Naive B cell (primary cell): ENCODE data around the gene BLOC1S1. TPM values are rescaled to one million over a fixed set of nuclear protein-coding genes. Genes with fewer than 3 reads are reported as not detected.
"Not testable (repeated sequence)": the region's sequence is repeated elsewhere in the genome, so short reads cannot be mapped to it uniquely, and the experiment has no call there.

Experiments used
- ATAC-seq, 2 donors: fragments of 150-1000 bp; cut with Tn5 transposase; 2 replicates each; pipeline ENCODE4 v1.10.0; 2021; ENCODE audit warnings: low read depth in 2 of 2, mild to moderate bottlenecking in 2 of 2, moderate library complexity in 2 of 2
- DNase-seq: peaks from one replicate; pipeline ENCODE4 v3.0.0; 2022
- H3K27ac Mint-ChIP-seq, 6 donors: one replicate each; pipeline ENCODE4 v1.8.0; 2020 to 2022; ENCODE audit warnings: mild to moderate bottlenecking in 6 of 6, mixed read lengths in 6 of 6, moderate library complexity in 5 of 6, inconsistent platforms in 2 of 6
- H3K27me3 Mint-ChIP-seq, 3 donors: one replicate each; pipeline ENCODE4 v1.8.0; 2021 to 2022; ENCODE audit warnings: mixed read lengths in 3 of 3, mild to moderate bottlenecking in 1 of 3
- H3K36me3 Mint-ChIP-seq, 2 donors: one replicate each; pipeline ENCODE4 v1.8.0; 2020 to 2022; ENCODE audit warnings: mixed read lengths in 2 of 2, inconsistent platforms in 1 of 2, mild to moderate bottlenecking in 1 of 2
- H3K4me1 Mint-ChIP-seq, 3 donors: one replicate each; pipeline ENCODE4 v1.8.0; 2020 to 2022; ENCODE audit warnings: mixed read lengths in 3 of 3, inconsistent platforms in 1 of 3, mild to moderate bottlenecking in 1 of 3, moderate library complexity in 1 of 3
- H3K4me3 Mint-ChIP-seq, 8 donors: one replicate each; pipeline ENCODE4 v1.8.0; 2020 to 2022; ENCODE audit warnings: mild to moderate bottlenecking in 8 of 8, mixed read lengths in 8 of 8, moderate library complexity in 8 of 8, inconsistent platforms in 2 of 8
- H3K9me3 Mint-ChIP-seq, 7 donors: one replicate each; pipeline ENCODE4 v1.8.0; 2020 to 2022; ENCODE audit warnings: mixed read lengths in 7 of 7, mild to moderate bottlenecking in 5 of 7, inconsistent platforms in 2 of 7, moderate library complexity in 1 of 7
- polyA plus RNA-seq, 6 donors: library from polyadenylated mRNA; unstranded; fragments of 300-500 nt; fragmentation: Illumina TruSeq; gene quantifications; one replicate each; pipeline ENCODE4 v1.2.3, GENCODE V29; 2021; ENCODE audit warnings: low read depth in 6 of 6

Gene BLOC1S1
- polyA plus RNA-seq, 6 donors from 2014 or later = 152 to 259 (median 180) TPM

- no peaks in the 10 kb centered on the region for H3K9me3 Mint-ChIP-seq
- no peaks in the 10 kb centered on the region for H3K36me3 Mint-ChIP-seq
- peaks cover 40 to 65% (median 47%) of the 10 kb centered on the region in 3 donors for H3K4me1 Mint-ChIP-seq
- peak overlapping the region in 5 of 6 donors; percentile 17 to 86 (median 50) for H3K27ac Mint-ChIP-seq
- peak overlapping the region; percentile 64 to 92 (median 82) for H3K4me3 Mint-ChIP-seq
- DNase-seq (no peak), ATAC-seq (no peak)
- no peaks in the 10 kb centered on the region for H3K27me3 Mint-ChIP-seq
These were observed 26.3 kb downstream of the BLOC1S1 start for GRCh38 chr12:55741931-55742680.

GRCh38 chr12:55742719-55743405, 27.0 kb downstream of the BLOC1S1 start, which contains the start of gene GDF11:
TSS of gene GDF11 (plus strand) at chr12:55743122. CDS start at chr12:55743317, 195 bp downstream.
- no peaks in the 10 kb centered on the region for H3K36me3 Mint-ChIP-seq
- H3K9me3 Mint-ChIP-seq = no peaks in the 10 kb centered on the region
- peak; percentile 41 to 44 for ATAC-seq
- peak within 1 kb of the TSS; percentile 85 to 95 (median 92) for H3K4me3 Mint-ChIP-seq
- DNase-seq = peak; percentile 47
- no peaks in the 10 kb centered on the region for H3K27me3 Mint-ChIP-seq
- H3K4me1 Mint-ChIP-seq = peaks cover 39 to 65% (median 40%) of the 10 kb centered on the region in 3 donors
- peak within 1 kb of the TSS; percentile 17 to 86 (median 62) for H3K27ac Mint-ChIP-seq

DNA sequence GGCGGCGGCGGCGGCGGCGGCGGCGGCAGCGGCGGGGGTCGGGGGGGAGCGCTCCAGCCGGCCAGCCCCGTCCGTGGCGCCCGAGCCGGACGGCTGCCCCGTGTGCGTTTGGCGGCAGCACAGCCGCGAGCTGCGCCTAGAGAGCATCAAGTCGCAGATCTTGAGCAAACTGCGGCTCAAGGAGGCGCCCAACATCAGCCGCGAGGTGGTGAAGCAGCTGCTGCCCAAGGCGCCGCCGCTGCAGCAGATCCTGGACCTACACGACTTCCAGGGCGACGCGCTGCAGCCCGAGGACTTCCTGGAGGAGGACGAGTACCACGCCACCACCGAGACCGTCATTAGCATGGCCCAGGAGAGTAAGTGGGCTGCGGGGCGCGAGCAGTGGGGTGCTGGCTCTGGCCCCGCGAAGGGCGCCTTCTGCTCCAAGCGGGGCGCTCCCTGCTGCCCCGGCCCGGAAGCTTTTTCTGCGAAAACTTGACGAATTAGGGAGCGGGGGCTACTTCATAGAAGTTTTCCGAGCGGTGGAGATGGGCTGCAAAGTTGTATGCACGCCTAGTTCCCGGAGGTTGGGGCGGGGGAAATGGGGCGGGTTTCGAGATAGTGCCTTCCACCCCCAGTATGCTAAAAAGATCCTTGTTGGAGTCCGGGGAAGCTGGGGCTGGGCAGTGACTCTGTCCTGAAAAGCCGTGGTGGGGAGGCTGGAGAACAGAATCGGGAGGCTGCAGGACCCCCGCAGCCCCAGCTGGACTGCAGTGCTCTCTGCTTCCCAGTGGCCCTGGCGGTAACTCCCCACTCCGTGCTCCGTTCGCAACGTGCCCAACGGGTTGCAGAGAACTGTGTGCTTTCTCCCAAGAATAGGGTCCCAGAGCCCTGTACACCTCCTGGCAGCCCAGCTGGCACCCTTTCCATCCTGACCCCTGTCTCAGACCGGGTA, 27.8 kb downstream of the BLOC1S1 start:
- ATAC-seq = peak; percentile 52
- peak overlapping the region; percentile 85 to 95 (median 92) for H3K4me3 Mint-ChIP-seq
- H3K4me1 Mint-ChIP-seq = peaks cover 34 to 59% (median 35%) of the 10 kb centered on the region in 3 donors
- no peaks in the 10 kb centered on the region for H3K27me3 Mint-ChIP-seq
- no peak for DNase-seq
- H3K36me3 Mint-ChIP-seq = no peaks in the 10 kb centered on the region
- H3K27ac Mint-ChIP-seq = peak overlapping the region in 5 of 6 donors; percentile 19 to 88 (median 76)
- no peaks in the 10 kb centered on the region for H3K9me3 Mint-ChIP-seq

GRCh38 chr12:55744340-55745030, 28.6 kb downstream of the BLOC1S1 start:
- Mint-ChIP-seq H3K27ac (peak overlapping the region in 4 of 6 donors; percentile 19 to 88 (median 78)), H3K4me3 (peak overlapping the region; percentile 85 to 95 (median 92)), H3K9me3 (no peaks in the 10 kb centered on the region), H3K27me3 (no peaks in the 10 kb centered on the region), H3K36me3 (peaks cover 0 to 6% of the 10 kb centered on the region in 2 donors), H3K4me1 (peaks cover 34 to 54% (median 35%) of the 10 kb centered on the region in 3 donors)
- ATAC-seq = no peak
- DNase-seq = no peak

GRCh38 chr12:55745361-55746173, 29.7 kb downstream of the BLOC1S1 start:
- H3K4me3 Mint-ChIP-seq = peak overlapping the region; percentile 78 to 95 (median 92)
- H3K9me3 Mint-ChIP-seq = no peaks in the 10 kb centered on the region
- H3K27me3 Mint-ChIP-seq = no peaks in the 10 kb centered on the region
- H3K27ac Mint-ChIP-seq = peak overlapping the region in 5 of 6 donors; percentile 1 to 95 (median 62)
- no peak for ATAC-seq
- H3K4me1 Mint-ChIP-seq = peaks cover 34 to 54% (median 39%) of the 10 kb centered on the region in 3 donors
- DNase-seq = no peak
- H3K36me3 Mint-ChIP-seq = peaks cover 0 to 7% of the 10 kb centered on the region in 2 donors

DNA sequence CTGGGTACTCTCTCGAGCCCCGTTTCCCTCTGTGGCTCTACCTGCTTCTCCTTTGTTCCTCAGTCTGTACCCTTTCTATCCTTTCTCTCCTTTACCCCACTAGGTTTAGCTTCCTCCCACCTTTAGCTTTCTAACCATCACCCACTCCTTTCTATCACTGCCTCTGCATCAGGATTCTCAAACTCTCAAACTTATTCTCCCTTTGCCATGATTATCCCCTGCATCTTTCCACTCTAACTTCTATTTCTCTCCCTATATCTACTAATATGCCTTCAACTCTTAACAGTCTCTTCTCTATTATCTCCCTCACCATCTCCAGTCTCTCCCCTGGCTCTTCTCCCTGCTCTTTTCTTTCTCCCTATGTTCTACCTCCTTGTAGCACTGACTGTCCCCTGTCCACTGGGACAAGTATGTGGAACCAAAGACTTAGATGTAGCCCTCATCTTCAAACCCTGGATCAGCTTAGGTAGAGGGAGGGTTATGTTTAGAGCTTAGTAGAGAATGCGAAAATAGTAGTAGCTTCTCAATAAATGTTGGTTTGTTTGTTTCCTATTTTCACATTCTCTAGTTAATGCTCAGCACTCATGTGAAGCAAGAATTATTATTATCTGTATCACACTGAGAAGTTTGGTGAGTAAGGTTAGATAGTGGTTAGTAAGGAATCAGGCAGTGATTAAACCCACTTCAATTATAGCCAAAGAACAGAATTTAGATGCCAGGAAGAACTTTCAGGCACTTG, 30.5 kb downstream of the BLOC1S1 start:
- H3K9me3 Mint-ChIP-seq = no peaks in the 10 kb centered on the region
- DNase-seq = no peak
- H3K27me3 Mint-ChIP-seq = no peaks in the 10 kb centered on the region
- peaks cover 0 to 12% of the 10 kb centered on the region in 2 donors for H3K36me3 Mint-ChIP-seq
- no peak for ATAC-seq
- H3K4me3 Mint-ChIP-seq = peak overlapping the region; percentile 45 to 95 (median 76)
- peak overlapping the region; percentile 1 to 95 (median 42) for H3K27ac Mint-ChIP-seq
- peaks cover 34 to 54% (median 39%) of the 10 kb centered on the region in 3 donors for H3K4me1 Mint-ChIP-seq

GRCh38 chr12:55746913-55747231, 31.0 kb downstream of the BLOC1S1 start:
- no peak for DNase-seq
- H3K27me3 Mint-ChIP-seq = no peaks in the 10 kb centered on the region
- no peak for ATAC-seq
- H3K9me3 Mint-ChIP-seq = no peaks in the 10 kb centered on the region
- H3K4me3 Mint-ChIP-seq = peak overlapping the region in 1 of 8 donors; percentile 26
- H3K27ac Mint-ChIP-seq = peak overlapping the region in 3 of 6 donors; percentile 4 to 71 (median 62)
- H3K4me1 Mint-ChIP-seq = peaks cover 32 to 52% (median 39%) of the 10 kb centered on the region in 3 donors
- H3K36me3 Mint-ChIP-seq = peaks cover 0 to 12% of the 10 kb centered on the region in 2 donors

- Mint-ChIP-seq H3K4me1 (peaks cover 27 to 41% (median 33%) of the 10 kb centered on the region in 3 donors), H3K36me3 (peaks cover 0 to 12% of the 10 kb centered on the region in 2 donors), H3K27ac (peak overlapping the region in 4 of 6 donors; percentile 15 to 79 (median 38)), H3K4me3 (no peak overlapping the region), H3K27me3 (no peaks in the 10 kb centered on the region), H3K9me3 (no peaks in the 10 kb centered on the region)
- no peak for DNase-seq
- no peak for ATAC-seq
These were observed 32.6 kb downstream of the BLOC1S1 start for GRCh38 chr12:55748230-55748993.

DNA sequence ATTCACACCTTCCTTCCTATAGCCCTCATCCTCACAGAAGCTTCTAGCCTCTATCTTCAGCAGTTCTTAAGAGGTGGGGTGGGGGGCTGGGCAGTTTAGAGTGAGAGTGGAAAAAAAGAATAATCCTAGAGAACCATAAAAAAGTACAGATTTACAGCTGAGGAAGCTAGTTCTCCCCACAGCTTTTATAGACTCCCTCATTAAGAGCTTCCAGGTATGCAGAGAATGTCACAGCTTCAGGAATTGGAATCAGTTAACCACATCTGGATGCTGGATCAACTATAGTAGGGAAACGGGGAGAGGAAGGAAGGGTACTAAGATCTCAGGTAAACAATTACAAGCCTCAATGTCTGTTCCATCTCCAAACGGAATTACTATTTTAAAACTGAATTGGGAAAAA, 39.4 kb downstream of the BLOC1S1 start:
- DNase-seq (no peak), ATAC-seq (no peak)
- Mint-ChIP-seq H3K9me3 (no peaks in the 10 kb centered on the region), H3K4me3 (no peak overlapping the region), H3K27me3 (no peaks in the 10 kb centered on the region), H3K4me1 (peaks cover 0 to 3% (median 0%) of the 10 kb centered on the region in 3 donors), H3K27ac (peak overlapping the region in 4 of 6 donors; percentile 17 to 76 (median 45)), H3K36me3 (peaks cover 17 to 35% of the 10 kb centered on the region in 2 donors)

GRCh38 chr12:55757701-55758100, 41.9 kb downstream of the BLOC1S1 start:
- Mint-ChIP-seq H3K4me3 (no peak overlapping the region), H3K27me3 (no peaks in the 10 kb centered on the region), H3K4me1 (peaks cover 0 to 6% (median 3%) of the 10 kb centered on the region in 3 donors), H3K36me3 (peaks cover 21 to 29% of the 10 kb centered on the region in 2 donors), H3K27ac (peak overlapping the region in 4 of 6 donors; percentile 7 to 74 (median 24)), H3K9me3 (no peaks in the 10 kb centered on the region)
- ATAC-seq = no peak
- no peak for DNase-seq

DNA sequence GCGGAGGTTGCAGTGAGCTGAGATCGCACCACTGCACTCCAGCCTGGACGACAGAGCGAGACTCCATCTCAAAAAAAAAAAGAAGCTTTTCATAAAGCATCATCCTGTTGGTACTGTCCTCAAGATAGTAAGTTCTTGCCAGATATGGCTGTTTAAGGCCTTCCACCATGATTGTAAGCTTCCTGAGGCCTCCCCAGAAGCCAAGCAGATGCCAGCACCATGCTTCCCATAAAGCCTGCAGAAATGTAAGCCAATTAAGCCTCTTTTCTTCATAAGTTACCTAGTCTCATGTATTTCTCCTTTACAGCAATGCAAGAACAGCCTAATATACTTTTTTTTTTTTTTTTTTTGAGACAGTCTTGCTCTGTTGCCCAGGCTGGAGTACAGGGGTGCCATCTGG, 42.7 kb downstream of the BLOC1S1 start:
- DNase-seq, ATAC-seq, H3K4me3 Mint-ChIP-seq, H3K9me3 Mint-ChIP-seq, H3K4me1 Mint-ChIP-seq, H3K27me3 Mint-ChIP-seq, H3K27ac Mint-ChIP-seq: not testable (repeated sequence)
- peaks cover 21 to 29% of the 10 kb centered on the region in 2 donors for H3K36me3 Mint-ChIP-seq
